Keratinocyte (primary cell): ENCODE data around the gene TMEM190.

Experiments used
- CTCF ChIP-seq, 3 experiments: IDR thresholded peaks in 1 of 3; conservative IDR thresholded peaks in 1 of 3; optimal IDR thresholded peaks in 1 of 3; 2 replicates in 2 of 3; 3 replicates in 1 of 3; pipeline versions ENCODE3 to v1.5.1; 2011; ENCODE audit warnings: low read length in 3 of 3, mild to moderate bottlenecking in 3 of 3, moderate library complexity in 2 of 3, control low read depth in 1 of 3, inconsistent platforms in 1 of 3; ENCODE audit not compliant: insufficient read depth in 2 of 3; ENCODE audit errors: extremely low read depth in 1 of 3
- EZH2 ChIP-seq: IDR thresholded peaks from one replicate; pipeline ENCODE4 v1.6.1; 2012; ENCODE audit warnings: inconsistent platforms, mild to moderate bottlenecking, low read length, moderate library complexity

GRCh38 chr19:55348317-55349034 lies 28.1 kb upstream of the TMEM190 start:
- no peak for TF ChIP-seq CTCF (optimal IDR thresholded peaks at IDR 0.05 in 1 of 3, IDR thresholded peaks at IDR 0.05 in 1 of 3, conservative IDR thresholded peaks at IDR 0.05 in 1 of 3; ENCODE audit: extremely low read depth in 1 of 3, insufficient read depth in 2 of 3, low read length in 3 of 3)
- no peak for TF ChIP-seq EZH2
